IMR-90 (cell line): ENCODE measurements around the gene PRSS50. TPM values are rescaled to one million over a fixed set of nuclear protein-coding genes. Genes with fewer than 3 reads are reported as not detected.

Source experiments
- ATAC-seq: fragments of 200-7000 bp; cut with Tn5 transposase; 2 replicates; pipeline ENCODE4 v1.9.1; 2020; ENCODE audit warnings: low read depth, mild to moderate bottlenecking, moderate library complexity
- BruUV-seq: library from RNA; stranded (reverse); fragments of 400-500 nt; replicated peaks from 2 replicates; lab custom pipeline; 2021; lab: Mats Ljungman, UMichigan
- CTCF ChIA-PET: fragments of 300-600 bp; formaldehyde crosslinking; extraction: SDS; loops from one replicate; lab custom pipeline; 2021; ENCODE audit warnings: antibody characterized with exemption; lab: Yijun Ruan, JAX
- POLR2A ChIA-PET: fragments of 300-600 bp; sonication (Branson Sonifier 250); formaldehyde crosslinking; loops from one replicate; lab custom pipeline; 2022; ENCODE audit warnings: antibody characterized with exemption; ENCODE audit not compliant: unreplicated experiment; lab: Charles Lee
- DNase-seq: peaks from one replicate; pipeline ENCODE4 v3.0.0; 2013
- H2AFZ ChIP-seq: replicated peaks from 2 replicates; pipeline ENCODE3; 2013; ENCODE audit warnings: low read length, mild to moderate bottlenecking; ENCODE audit not compliant: poor library complexity
- H2AK5ac ChIP-seq: 2 replicates; pipeline ENCODE4 v1.6.1; 2013; ENCODE audit warnings: low read depth, low read length, inconsistent platforms
- H2AK9ac ChIP-seq: replicated peaks from 2 replicates; pipeline ENCODE3; 2013; ENCODE audit warnings: mild to moderate bottlenecking, low read depth, low read length, moderate library complexity; ENCODE audit not compliant: poor library complexity
- H2BK120ac ChIP-seq: 2 replicates; pipeline ENCODE4 v1.6.1; 2013; ENCODE audit warnings: low read depth, low read length, inconsistent platforms
- H2BK15ac ChIP-seq: 3 replicates; pipeline ENCODE4 v1.6.1; 2013; ENCODE audit warnings: low read depth, low read length, inconsistent platforms
- H2BK20ac ChIP-seq: 2 replicates; pipeline ENCODE4 v1.6.1; 2013; ENCODE audit warnings: low read depth, mild to moderate bottlenecking, inconsistent platforms, low read length, moderate library complexity
- H2BK5ac ChIP-seq: 2 replicates; pipeline ENCODE4 v1.6.1; 2013; ENCODE audit warnings: mild to moderate bottlenecking, low read depth, low read length, inconsistent platforms; ENCODE audit not compliant: poor library complexity, severe bottlenecking
- H3K14ac ChIP-seq: replicated peaks from 2 replicates; pipeline ENCODE4 v1.6.1; 2013; ENCODE audit warnings: low read depth, low read length, inconsistent platforms
- H3K18ac ChIP-seq: 2 replicates; pipeline ENCODE4 v1.6.1; 2013; ENCODE audit warnings: low read depth, low read length, control low read depth
- H3K23ac ChIP-seq: 2 replicates; pipeline ENCODE4 v1.6.1; 2013; ENCODE audit warnings: low read depth, low read length, inconsistent platforms
- H3K27ac ChIP-seq: 2 replicates; pipeline ENCODE4 v1.5.1; 2013; ENCODE audit warnings: mild to moderate bottlenecking, control low read depth, low read length; ENCODE audit not compliant: insufficient read depth
- H3K27me3 ChIP-seq: 2 replicates; pipeline ENCODE4 v1.6.1; 2013; ENCODE audit warnings: low read length; ENCODE audit not compliant: control insufficient read depth, insufficient read depth
- H3K36me3 ChIP-seq: 2 replicates; pipeline ENCODE4 v1.6.1; 2013; ENCODE audit warnings: low read length, mixed read lengths; ENCODE audit not compliant: control insufficient read depth, insufficient read depth
- H3K4ac ChIP-seq: 2 replicates; pipeline ENCODE4 v1.6.1; 2013; ENCODE audit warnings: low read depth, low read length, inconsistent platforms
- H3K4me1 ChIP-seq: 2 replicates; pipeline ENCODE4 v1.6.1; 2013; ENCODE audit warnings: low read length, mixed read lengths; ENCODE audit not compliant: control insufficient read depth, insufficient read depth
- H3K4me2 ChIP-seq: 2 replicates; pipeline ENCODE4 v1.6.1; 2013; ENCODE audit warnings: low read depth, mild to moderate bottlenecking, control low read depth, low read length, moderate library complexity
- H3K4me3 ChIP-seq: 2 replicates; pipeline ENCODE4 v1.5.1; 2013; ENCODE audit warnings: low read depth, mild to moderate bottlenecking, control low read depth, low read length, moderate library complexity; ENCODE audit not compliant: insufficient read depth
- H3K56ac ChIP-seq: 2 replicates; pipeline ENCODE4 v1.6.1; 2013; ENCODE audit warnings: low read length, inconsistent platforms; ENCODE audit not compliant: insufficient read depth; ENCODE audit errors: extremely low read depth
- H3K79me1 ChIP-seq, 2 experiments: 2 replicates each; pipeline ENCODE4 v1.6.1; 2013; ENCODE audit warnings: low read length in 2 of 2, inconsistent platforms in 1 of 2, low read depth in 1 of 2
- H3K9ac ChIP-seq: 2 replicates; pipeline ENCODE4 v1.6.1; 2013; ENCODE audit warnings: low read depth, low read length, control low read depth
- H3K9me1 ChIP-seq: 2 replicates; pipeline ENCODE4 v1.6.1; 2013; ENCODE audit warnings: low read length, inconsistent platforms; ENCODE audit not compliant: insufficient read depth
- H3K9me3 ChIP-seq: 2 replicates; pipeline ENCODE4 v1.6.1; 2013; ENCODE audit warnings: low read length; ENCODE audit not compliant: control insufficient read depth, insufficient read depth
- H4K20me1 ChIP-seq: 2 replicates; pipeline ENCODE4 v1.6.1; 2013; ENCODE audit warnings: low read length, inconsistent platforms; ENCODE audit not compliant: insufficient read depth
- H4K5ac ChIP-seq: 2 replicates; pipeline ENCODE4 v1.6.1; 2013; ENCODE audit warnings: mild to moderate bottlenecking, low read depth, low read length, control low read depth
- H4K8ac ChIP-seq, 2 experiments: 2 replicates each; pipeline ENCODE4 v1.6.1; 2013; ENCODE audit warnings: low read depth in 2 of 2, low read length in 2 of 2, control low read depth in 1 of 2, inconsistent platforms in 1 of 2
- H4K91ac ChIP-seq: 2 replicates; pipeline ENCODE4 v1.6.1; 2013; ENCODE audit warnings: low read depth, low read length, inconsistent platforms; ENCODE audit not compliant: insufficient read depth
- BHLHE40 ChIP-seq: fragments of 150-350 bp; IDR thresholded peaks from 2 replicates; pipeline ENCODE4 v1.6.1; 2016; ENCODE audit warnings: mild to moderate bottlenecking, low read depth, low read length
- CEBPB ChIP-seq: IDR thresholded peaks from 2 replicates; pipeline ENCODE4 v1.6.1; 2012; ENCODE audit warnings: low read depth, low read length, improper control_type of control experiment
- CHD1 ChIP-seq: IDR thresholded peaks from 2 replicates; pipeline ENCODE4 v1.6.1; 2012; ENCODE audit warnings: low read depth, low read length, improper control_type of control experiment
- FOS ChIP-seq: fragments of 150-350 bp; IDR thresholded peaks from 2 replicates; pipeline ENCODE4 v1.6.1; 2016; ENCODE audit warnings: low read depth, low read length
- MAFK ChIP-seq: IDR thresholded peaks from 2 replicates; pipeline ENCODE4 v1.6.1; 2012; ENCODE audit warnings: low read depth, low read length, improper control_type of control experiment
- MAZ ChIP-seq: IDR thresholded peaks from 2 replicates; pipeline ENCODE4 v1.6.1; 2012; ENCODE audit warnings: low read depth, mild to moderate bottlenecking, low read length, improper control_type of control experiment, moderate library complexity, borderline replicate concordance
- MXI1 ChIP-seq: IDR thresholded peaks from 2 replicates; pipeline ENCODE4 v1.6.1; 2012; ENCODE audit warnings: low read depth, mild to moderate bottlenecking, low read length, moderate library complexity, borderline replicate concordance
- NFE2L2 ChIP-seq: fragments of 150-350 bp; IDR thresholded peaks from 2 replicates; pipeline ENCODE4 v1.6.1; 2016; ENCODE audit warnings: low read depth, mild to moderate bottlenecking, low read length
- POLR2A ChIP-seq: IDR thresholded peaks from 2 replicates; pipeline ENCODE4 v1.6.1; 2012; ENCODE audit warnings: mild to moderate bottlenecking, low read depth, low read length
- RAD21 ChIP-seq: IDR thresholded peaks from 2 replicates; pipeline ENCODE4 v1.6.1; 2012; ENCODE audit warnings: low read length, improper control_type of control experiment
- RCOR1 ChIP-seq: IDR thresholded peaks from 2 replicates; pipeline ENCODE4 v1.6.1; 2012; ENCODE audit warnings: mild to moderate bottlenecking, low read length, improper control_type of control experiment; ENCODE audit not compliant: insufficient replicate concordance
- RFX5 ChIP-seq: IDR thresholded peaks from 2 replicates; pipeline ENCODE4 v1.8.0; 2012; ENCODE audit warnings: low read depth, mild to moderate bottlenecking, low read length, moderate library complexity
- SMC3 ChIP-seq: fragments of 150-350 bp; IDR thresholded peaks from 2 replicates; pipeline ENCODE4 v1.6.1; 2016; ENCODE audit warnings: low read depth, mild to moderate bottlenecking, antibody characterized with exemption, low read length, moderate library complexity
- WGBS, 2 experiments: methylation state at CpG; one replicate each; pipeline versions ENCODE4 v1.1.5 to v1.1.7; 2013; ENCODE audit warnings: missing lambda C conversion rate in 2 of 2; ENCODE audit not compliant: insufficient read length in 1 of 2; ENCODE audit errors: extremely low coverage in 2 of 2; 5-methylcytosine and 5-hydroxymethylcytosine counted together
- dilution Hi-C: fragments of 300-500 bp; cut with HindIII; formaldehyde crosslinking; loops from one replicate; pipeline ENCODE4 v1.14.3; 2018; ENCODE audit warnings: low sequenced_read_pairs; ENCODE audit not compliant: unreplicated experiment
- in situ Hi-C: fragments of 300-500 bp; cut with MboI; formaldehyde crosslinking; loops from 3 replicates; pipeline ENCODE4 v1.14.3; 2019; ENCODE audit warnings: low sequenced_read_pairs, inconsistent platforms, mixed read lengths
- intact Hi-C: fragments of 100-400 bp; cut with micrococcal nuclease; formaldehyde crosslinking; loops from 2 replicates; pipeline ENCODE4 v1.10.0; 2022
- polyA plus RNA-seq, 3 experiments: library from polyadenylated mRNA; depleted of rRNA; stranded (reverse); fragments of >200 nt; gene quantifications; 2 replicates each; pipeline ENCODE4 v1.2.3, GENCODE V29; 2012; ENCODE audit warnings: low replicate concordance in 1 of 3
- total RNA-seq: library from RNA; depleted of rRNA; stranded (reverse); fragments of >200 nt; gene quantifications from 2 replicates; pipeline ENCODE4 v1.2.3, GENCODE V29; 2012
- TF ChIP-seq, protein P1 (sequence below): fragments of 150-350 bp; IDR thresholded peaks from 2 replicates; pipeline ENCODE4 v1.6.1; 2016; ENCODE audit warnings: low read depth, mild to moderate bottlenecking, low read length, moderate library complexity, borderline replicate concordance
- TF ChIP-seq, protein P2 (sequence below): conservative IDR thresholded peaks from 2 replicates; pipeline ENCODE4 v1.5.1; 2012; ENCODE audit warnings: mild to moderate bottlenecking, low read depth, low read length, improper control_type of control experiment
- TF ChIP-seq, protein P3 (sequence below): fragments of 150-350 bp; IDR thresholded peaks from 2 replicates; pipeline ENCODE4 v1.6.1; 2017; ENCODE audit warnings: mild to moderate bottlenecking, antibody characterized with exemption, low read length, low read depth

PRSS50 gene
- total and polyA plus RNA-seq, 2 of the 4 experiments (the other 2 are of a cell fraction) = not detected

DNA sequence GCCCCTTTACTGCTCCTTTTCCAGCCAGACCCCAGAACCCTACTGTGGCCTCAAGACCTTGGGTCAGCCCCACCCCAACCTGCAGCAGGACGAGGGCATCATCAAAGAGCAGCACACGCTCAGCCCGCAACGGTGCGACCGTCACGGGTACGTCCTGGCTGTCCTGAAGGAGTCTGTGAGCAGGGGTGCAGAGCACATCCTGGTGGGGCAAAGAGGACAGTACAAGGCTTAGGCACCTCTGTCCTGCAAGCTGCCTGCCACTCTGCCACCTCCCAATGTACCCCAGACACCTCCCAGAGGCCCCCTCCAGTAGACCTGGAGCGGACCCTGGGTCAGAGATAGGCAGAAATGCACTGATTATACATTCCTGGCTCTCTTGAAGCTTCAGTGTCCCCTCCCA lies 32.2 kb downstream of the PRSS50 start:
- DNase-seq (no peak), ATAC-seq (no peak)
- Histone ChIP-seq H3K9me1 (no peaks in the 10 kb centered on the region), H4K20me1 (no peaks in the 10 kb centered on the region), H2AK9ac (no peak overlapping the region), H3K4me2 (no peak overlapping the region), H3K56ac (no peak overlapping the region), H3K4me1 (no peaks in the 10 kb centered on the region), H3K9me3 (no peaks in the 10 kb centered on the region), H3K18ac (no peak overlapping the region), H2BK20ac (no peak overlapping the region), H2BK120ac (no peak overlapping the region), H3K9ac (no peak overlapping the region), H3K79me1 (no peaks in the 10 kb centered on the region; a peak in 1 of 4 replicates), H2BK15ac (no peak overlapping the region), H3K14ac (no peak overlapping the region), H3K4me3 (no peak overlapping the region), H4K91ac (no peak overlapping the region), H3K4ac (no peak overlapping the region), H3K23ac (no peak overlapping the region), H3K36me3 (peaks cover 8% of the 10 kb centered on the region; the same call in 1 of the 2 replicates), H4K8ac (no peak overlapping the region), H2AFZ (no peak overlapping the region), H4K5ac (no peak overlapping the region), H2AK5ac (no peak overlapping the region), H2BK5ac (no peak overlapping the region), H3K27me3 (no peaks in the 10 kb centered on the region; the same call in 1 of the 2 replicates), H3K27ac (no peak overlapping the region)
- TF ChIP-seq SMC3 (no peak), POLR2A (no peak), MXI1 (no peak), BHLHE40 (no peak), CEBPB (no peak), RCOR1 (no peak), FOS (no peak), CHD1 (no peak), MAZ (no peak), RAD21 (no peak), RFX5 (no peak), MAFK (no peak), NFE2L2 (no peak)
- TF ChIP-seq, protein P1, sequence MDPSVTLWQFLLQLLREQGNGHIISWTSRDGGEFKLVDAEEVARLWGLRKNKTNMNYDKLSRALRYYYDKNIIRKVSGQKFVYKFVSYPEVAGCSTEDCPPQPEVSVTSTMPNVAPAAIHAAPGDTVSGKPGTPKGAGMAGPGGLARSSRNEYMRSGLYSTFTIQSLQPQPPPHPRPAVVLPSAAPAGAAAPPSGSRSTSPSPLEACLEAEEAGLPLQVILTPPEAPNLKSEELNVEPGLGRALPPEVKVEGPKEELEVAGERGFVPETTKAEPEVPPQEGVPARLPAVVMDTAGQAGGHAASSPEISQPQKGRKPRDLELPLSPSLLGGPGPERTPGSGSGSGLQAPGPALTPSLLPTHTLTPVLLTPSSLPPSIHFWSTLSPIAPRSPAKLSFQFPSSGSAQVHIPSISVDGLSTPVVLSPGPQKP = no peak
- TF ChIP-seq, protein P2, sequence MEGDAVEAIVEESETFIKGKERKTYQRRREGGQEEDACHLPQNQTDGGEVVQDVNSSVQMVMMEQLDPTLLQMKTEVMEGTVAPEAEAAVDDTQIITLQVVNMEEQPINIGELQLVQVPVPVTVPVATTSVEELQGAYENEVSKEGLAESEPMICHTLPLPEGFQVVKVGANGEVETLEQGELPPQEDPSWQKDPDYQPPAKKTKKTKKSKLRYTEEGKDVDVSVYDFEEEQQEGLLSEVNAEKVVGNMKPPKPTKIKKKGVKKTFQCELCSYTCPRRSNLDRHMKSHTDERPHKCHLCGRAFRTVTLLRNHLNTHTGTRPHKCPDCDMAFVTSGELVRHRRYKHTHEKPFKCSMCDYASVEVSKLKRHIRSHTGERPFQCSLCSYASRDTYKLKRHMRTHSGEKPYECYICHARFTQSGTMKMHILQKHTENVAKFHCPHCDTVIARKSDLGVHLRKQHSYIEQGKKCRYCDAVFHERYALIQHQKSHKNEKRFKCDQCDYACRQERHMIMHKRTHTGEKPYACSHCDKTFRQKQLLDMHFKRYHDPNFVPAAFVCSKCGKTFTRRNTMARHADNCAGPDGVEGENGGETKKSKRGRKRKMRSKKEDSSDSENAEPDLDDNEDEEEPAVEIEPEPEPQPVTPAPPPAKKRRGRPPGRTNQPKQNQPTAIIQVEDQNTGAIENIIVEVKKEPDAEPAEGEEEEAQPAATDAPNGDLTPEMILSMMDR = no peak
- TF ChIP-seq, protein P3, sequence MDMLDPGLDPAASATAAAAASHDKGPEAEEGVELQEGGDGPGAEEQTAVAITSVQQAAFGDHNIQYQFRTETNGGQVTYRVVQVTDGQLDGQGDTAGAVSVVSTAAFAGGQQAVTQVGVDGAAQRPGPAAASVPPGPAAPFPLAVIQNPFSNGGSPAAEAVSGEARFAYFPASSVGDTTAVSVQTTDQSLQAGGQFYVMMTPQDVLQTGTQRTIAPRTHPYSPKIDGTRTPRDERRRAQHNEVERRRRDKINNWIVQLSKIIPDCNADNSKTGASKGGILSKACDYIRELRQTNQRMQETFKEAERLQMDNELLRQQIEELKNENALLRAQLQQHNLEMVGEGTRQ = no peak
- WGBS, 2 experiments = 81% methylated on average over 8 of the region's 9 CpGs; no CpG with 5 or more reads in 1 of the 2 experiments
- dilution Hi-C loops (no loop called here), intact Hi-C loops (no loop called here), in situ Hi-C loops (no loop called here)
- ChIA-PET POLR2A (no interaction called here), CTCF (no interaction called here)
- BruUV-seq = no TSS peak
